Liver (tissue), 9 donors: Measurements from ENCODE around the gene EMD. TPM values are rescaled to one million over a fixed set of nuclear protein-coding genes. Genes with fewer than 3 reads are reported as not detected.

Source experiments
- DNase-seq: peaks from one replicate; pipeline ENCODE4 v3.0.0-alpha.2; 2017; ENCODE audit warnings: low spot score
- H3K27ac ChIP-seq, 2 donors: one replicate each; pipeline ENCODE4 v1.7.0; 2013; ENCODE audit warnings: inconsistent platforms in 2 of 2, low read length in 2 of 2, control low read depth in 1 of 2, low read depth in 1 of 2, mild to moderate bottlenecking in 1 of 2
- H3K27me3 ChIP-seq, 4 donors: one replicate each; pipeline versions ENCODE4 v1.6.1 to v1.7.0; 2013; ENCODE audit warnings: low read length in 3 of 4, inconsistent platforms in 1 of 4, mild to moderate bottlenecking in 1 of 4, moderate library complexity in 1 of 4; ENCODE audit not compliant: control insufficient read depth in 4 of 4, insufficient read depth in 4 of 4
- H3K36me3 ChIP-seq, 4 donors: one replicate each; pipeline versions ENCODE4 v1.6.1 to v1.7.0; 2013; ENCODE audit warnings: low read length in 3 of 4, mild to moderate bottlenecking in 3 of 4, low read depth in 1 of 4, moderate library complexity in 1 of 4; ENCODE audit not compliant: control insufficient read depth in 4 of 4, insufficient read depth in 3 of 4
- H3K4me1 ChIP-seq, 4 donors: one replicate each; pipeline versions ENCODE4 v1.6.1 to v1.7.0; 2013; ENCODE audit warnings: low read length in 3 of 4, mild to moderate bottlenecking in 3 of 4, moderate library complexity in 1 of 4; ENCODE audit not compliant: control insufficient read depth in 4 of 4, insufficient read depth in 4 of 4
- H3K4me3 ChIP-seq, 3 donors: one replicate each; pipeline versions ENCODE4 v1.6.1 to v1.7.0; 2013; ENCODE audit warnings: low read length in 3 of 3, control low read depth in 1 of 3, low read depth in 1 of 3, mild to moderate bottlenecking in 1 of 3
- H3K9ac ChIP-seq, 2 donors: one replicate each; pipeline ENCODE4 v1.7.0; 2013; ENCODE audit warnings: low read length in 2 of 2, mild to moderate bottlenecking in 2 of 2, moderate library complexity in 2 of 2, control low read depth in 1 of 2, low read depth in 1 of 2
- H3K9me3 ChIP-seq, 4 donors: one replicate each; pipeline versions ENCODE4 v1.6.1 to v1.7.0; 2013; ENCODE audit warnings: low read length in 3 of 4; ENCODE audit not compliant: control insufficient read depth in 4 of 4
- EGR1 ChIP-seq, 2 donors: IDR thresholded peaks; 2 replicates each; pipeline ENCODE4 v1.6.1; 2016 to 2018; ENCODE audit warnings: antibody characterized with exemption in 2 of 2, low read depth in 2 of 2
- FOXA1 ChIP-seq: IDR thresholded peaks from 2 replicates; pipeline ENCODE4 v1.6.1; 2016; ENCODE audit warnings: antibody characterized with exemption
- FOXA2 ChIP-seq: IDR thresholded peaks from 2 replicates; pipeline ENCODE4 v1.6.1; 2016; ENCODE audit warnings: antibody characterized with exemption
- GABPA ChIP-seq, 2 donors: IDR thresholded peaks in 1 of 2; conservative IDR thresholded peaks in 1 of 2; 2 replicates each; pipeline ENCODE4 v1.6.1; 2016; ENCODE audit warnings: antibody characterized with exemption in 2 of 2, mild to moderate bottlenecking in 1 of 2, moderate library complexity in 1 of 2
- HNF4A ChIP-seq, 2 donors: conservative IDR thresholded peaks; 2 replicates each; pipeline ENCODE4 v1.6.1; 2016; ENCODE audit warnings: antibody characterized with exemption in 2 of 2, mild to moderate bottlenecking in 2 of 2
- HNF4G ChIP-seq: IDR thresholded peaks from 2 replicates; pipeline ENCODE4 v1.6.1; 2016; ENCODE audit warnings: antibody characterized with exemption
- JUND ChIP-seq, 2 donors: IDR thresholded peaks; 2 replicates each; pipeline ENCODE4 v1.6.1; 2016; ENCODE audit warnings: antibody characterized with exemption in 2 of 2
- NR2F2 ChIP-seq: IDR thresholded peaks from 2 replicates; pipeline ENCODE4 v1.6.1; 2016; ENCODE audit warnings: antibody characterized with exemption
- RAD21 ChIP-seq, 2 donors: IDR thresholded peaks; 2 replicates each; pipeline ENCODE4 v1.6.1; 2016; ENCODE audit warnings: antibody characterized with exemption in 2 of 2, mild to moderate bottlenecking in 2 of 2
- RXRA ChIP-seq, 2 donors: IDR thresholded peaks; 2 replicates each; pipeline ENCODE4 v1.6.1; 2017 to 2018; ENCODE audit warnings: antibody characterized with exemption in 2 of 2, mild to moderate bottlenecking in 1 of 2
- SP1 ChIP-seq: IDR thresholded peaks from 2 replicates; pipeline ENCODE4 v1.6.1; 2018; ENCODE audit warnings: antibody characterized with exemption, mild to moderate bottlenecking
- TAF1 ChIP-seq: conservative IDR thresholded peaks from 2 replicates; pipeline ENCODE4 v1.6.1; 2016; ENCODE audit warnings: antibody characterized with exemption, mild to moderate bottlenecking
- YY1 ChIP-seq: IDR thresholded peaks from 2 replicates; pipeline ENCODE4 v1.6.1; 2016; ENCODE audit warnings: antibody characterized with exemption, mild to moderate bottlenecking
- WGBS: extraction: QIAGEN DNeasy Blood & Tissue Kit; methylation state at CpG from one replicate; pipeline ENCODE4 v1.1.7; 2013; 5-methylcytosine and 5-hydroxymethylcytosine counted together
- polyA plus RNA-seq, 2 donors: library from polyadenylated mRNA; stranded (reverse) in 1 of 2; unstranded in 1 of 2; fragments of 200-250 nt in 1 of 2; fragments of >200 nt in 1 of 2; fragmentation: Nextera tagmentation in 1 of 2; extraction: Ambion mirVana in 1 of 2; gene quantifications; one replicate each; pipeline versions ENCODE4 v1.2.1 to v1.2.3, GENCODE V29; 2013 to 2015
- total RNA-seq, 2 donors: library from RNA; depleted of rRNA; stranded (reverse); fragments of >200 nt; gene quantifications; one replicate each; pipeline ENCODE4 v1.2.3, GENCODE V29; 2014
- TF ChIP-seq, protein P1 (sequence below): IDR thresholded peaks from 2 replicates; pipeline ENCODE4 v1.6.1; 2016; ENCODE audit warnings: antibody characterized with exemption
- TF ChIP-seq, protein P2 (sequence below): IDR thresholded peaks from 2 replicates; pipeline ENCODE4 v1.6.1; 2016; ENCODE audit warnings: antibody characterized with exemption
- TF ChIP-seq, protein P3 (sequence below): IDR thresholded peaks from 2 replicates; pipeline ENCODE4 v1.6.1; 2016; ENCODE audit warnings: antibody characterized with exemption, mild to moderate bottlenecking
- TF ChIP-seq, protein P4 (sequence below): IDR thresholded peaks from 2 replicates; pipeline ENCODE4 v1.6.1; 2016; ENCODE audit warnings: antibody characterized with exemption
- TF ChIP-seq, protein P5 (sequence below): fragments of 150-350 bp; IDR thresholded peaks from 2 replicates; pipeline ENCODE4 v1.5.1; 2017; ENCODE audit warnings: improper control_type of control experiment, low read depth, low read length; ENCODE audit not compliant: missing input control
- donor health status: healthy.
- donor health status: healthy.
- donor health status: healthy.
- donor health status: healthy.
- donor health status: healthy.

The EMD gene
- total and polyA plus RNA-seq, 4 donors = 11.6 to 38.0 (median 17.0) TPM

DNA sequence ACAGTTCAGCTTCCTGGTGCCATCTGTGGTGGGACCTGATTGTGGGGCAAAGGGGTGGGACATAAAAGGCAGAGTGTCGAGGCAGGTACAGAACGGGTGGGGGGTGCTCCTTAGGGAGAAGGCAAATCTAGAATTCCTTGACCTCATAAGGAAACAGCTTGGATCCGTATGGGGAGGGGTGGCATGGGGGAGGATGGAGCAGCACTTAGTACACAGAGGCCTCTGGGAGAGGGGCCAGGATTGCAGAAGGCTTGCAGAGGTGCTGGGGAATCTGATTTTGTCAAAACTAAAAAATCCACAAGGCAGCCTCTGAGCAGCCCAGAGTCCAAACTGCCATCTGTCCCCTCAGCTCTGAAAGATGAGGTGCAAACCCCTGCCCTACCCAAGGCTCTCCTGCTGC, 2.3 kb upstream of the EMD start (continued):
- TF ChIP-seq, protein P1, sequence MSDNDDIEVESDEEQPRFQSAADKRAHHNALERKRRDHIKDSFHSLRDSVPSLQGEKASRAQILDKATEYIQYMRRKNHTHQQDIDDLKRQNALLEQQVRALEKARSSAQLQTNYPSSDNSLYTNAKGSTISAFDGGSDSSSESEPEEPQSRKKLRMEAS = no peak
- TF ChIP-seq HNF4G = no peak
- no peak for TF ChIP-seq EGR1 (IDR thresholded peaks at IDR 0.05; ENCODE audit: low read depth in 2 of 2)

DNA sequence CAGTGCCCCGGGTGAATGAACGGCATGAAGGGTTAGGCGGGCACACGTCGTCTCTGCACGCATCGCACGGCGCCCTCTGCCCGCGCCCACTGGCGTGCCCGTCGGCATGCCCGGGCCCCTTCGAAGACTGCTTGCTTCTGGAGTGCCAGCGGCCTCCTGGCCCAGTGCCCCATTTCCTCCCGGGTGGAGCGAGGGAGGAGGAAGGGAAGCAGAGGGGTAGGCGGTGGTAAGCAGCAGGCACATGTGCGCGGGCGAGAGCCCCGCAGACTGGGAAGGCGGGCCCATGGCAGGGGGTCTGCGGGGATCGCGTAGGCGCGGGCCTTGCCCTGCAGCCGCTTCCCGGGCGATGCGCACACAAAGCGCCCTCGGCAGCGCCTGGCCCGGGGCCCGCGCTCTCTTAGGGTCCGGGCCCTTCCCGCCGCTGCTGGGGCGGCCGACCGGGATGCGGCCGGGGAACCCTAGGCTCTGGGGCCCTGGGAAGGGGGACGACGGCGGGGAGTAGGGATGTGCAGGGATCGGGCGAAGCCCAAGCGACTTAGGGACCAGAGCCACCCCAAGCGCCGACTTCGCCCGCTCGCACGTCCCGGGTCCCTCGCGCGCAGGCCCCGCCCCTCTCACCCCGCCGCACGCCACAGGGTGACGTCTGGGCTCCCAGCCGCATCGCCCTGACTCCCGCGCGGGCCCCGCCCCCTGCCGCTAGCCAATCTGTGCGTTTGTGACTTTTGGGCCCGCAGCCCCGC, 866 bp upstream of the EMD start:
- DNase-seq = no peak
- Histone ChIP-seq H3K4me1 (peaks cover 7 to 18% (median 12%) of the 10 kb centered on the region in 4 donors), H3K9me3 (no peaks in the 10 kb centered on the region), H3K4me3 (peak overlapping the region in 2 of 3 donors; percentile 37 to 59), H3K27ac (peak overlapping the region; percentile 92 to 98), H3K36me3 (no peaks in the 10 kb centered on the region), H3K27me3 (no peaks in the 10 kb centered on the region), H3K9ac (peak overlapping the region; percentile 36 to 58)
- TF ChIP-seq, protein P2, sequence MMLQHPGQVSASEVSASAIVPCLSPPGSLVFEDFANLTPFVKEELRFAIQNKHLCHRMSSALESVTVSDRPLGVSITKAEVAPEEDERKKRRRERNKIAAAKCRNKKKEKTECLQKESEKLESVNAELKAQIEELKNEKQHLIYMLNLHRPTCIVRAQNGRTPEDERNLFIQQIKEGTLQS = no peak
- TF ChIP-seq FOXA2 = no peak
- TF ChIP-seq GABPA (IDR thresholded peaks at IDR 0.05 in 1 of 2, conservative IDR thresholded peaks at IDR 0.05 in 1 of 2) = no peak
- TF ChIP-seq, protein P3, sequence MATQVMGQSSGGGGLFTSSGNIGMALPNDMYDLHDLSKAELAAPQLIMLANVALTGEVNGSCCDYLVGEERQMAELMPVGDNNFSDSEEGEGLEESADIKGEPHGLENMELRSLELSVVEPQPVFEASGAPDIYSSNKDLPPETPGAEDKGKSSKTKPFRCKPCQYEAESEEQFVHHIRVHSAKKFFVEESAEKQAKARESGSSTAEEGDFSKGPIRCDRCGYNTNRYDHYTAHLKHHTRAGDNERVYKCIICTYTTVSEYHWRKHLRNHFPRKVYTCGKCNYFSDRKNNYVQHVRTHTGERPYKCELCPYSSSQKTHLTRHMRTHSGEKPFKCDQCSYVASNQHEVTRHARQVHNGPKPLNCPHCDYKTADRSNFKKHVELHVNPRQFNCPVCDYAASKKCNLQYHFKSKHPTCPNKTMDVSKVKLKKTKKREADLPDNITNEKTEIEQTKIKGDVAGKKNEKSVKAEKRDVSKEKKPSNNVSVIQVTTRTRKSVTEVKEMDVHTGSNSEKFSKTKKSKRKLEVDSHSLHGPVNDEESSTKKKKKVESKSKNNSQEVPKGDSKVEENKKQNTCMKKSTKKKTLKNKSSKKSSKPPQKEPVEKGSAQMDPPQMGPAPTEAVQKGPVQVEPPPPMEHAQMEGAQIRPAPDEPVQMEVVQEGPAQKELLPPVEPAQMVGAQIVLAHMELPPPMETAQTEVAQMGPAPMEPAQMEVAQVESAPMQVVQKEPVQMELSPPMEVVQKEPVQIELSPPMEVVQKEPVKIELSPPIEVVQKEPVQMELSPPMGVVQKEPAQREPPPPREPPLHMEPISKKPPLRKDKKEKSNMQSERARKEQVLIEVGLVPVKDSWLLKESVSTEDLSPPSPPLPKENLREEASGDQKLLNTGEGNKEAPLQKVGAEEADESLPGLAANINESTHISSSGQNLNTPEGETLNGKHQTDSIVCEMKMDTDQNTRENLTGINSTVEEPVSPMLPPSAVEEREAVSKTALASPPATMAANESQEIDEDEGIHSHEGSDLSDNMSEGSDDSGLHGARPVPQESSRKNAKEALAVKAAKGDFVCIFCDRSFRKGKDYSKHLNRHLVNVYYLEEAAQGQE = no peak
- TF ChIP-seq, protein P4, sequence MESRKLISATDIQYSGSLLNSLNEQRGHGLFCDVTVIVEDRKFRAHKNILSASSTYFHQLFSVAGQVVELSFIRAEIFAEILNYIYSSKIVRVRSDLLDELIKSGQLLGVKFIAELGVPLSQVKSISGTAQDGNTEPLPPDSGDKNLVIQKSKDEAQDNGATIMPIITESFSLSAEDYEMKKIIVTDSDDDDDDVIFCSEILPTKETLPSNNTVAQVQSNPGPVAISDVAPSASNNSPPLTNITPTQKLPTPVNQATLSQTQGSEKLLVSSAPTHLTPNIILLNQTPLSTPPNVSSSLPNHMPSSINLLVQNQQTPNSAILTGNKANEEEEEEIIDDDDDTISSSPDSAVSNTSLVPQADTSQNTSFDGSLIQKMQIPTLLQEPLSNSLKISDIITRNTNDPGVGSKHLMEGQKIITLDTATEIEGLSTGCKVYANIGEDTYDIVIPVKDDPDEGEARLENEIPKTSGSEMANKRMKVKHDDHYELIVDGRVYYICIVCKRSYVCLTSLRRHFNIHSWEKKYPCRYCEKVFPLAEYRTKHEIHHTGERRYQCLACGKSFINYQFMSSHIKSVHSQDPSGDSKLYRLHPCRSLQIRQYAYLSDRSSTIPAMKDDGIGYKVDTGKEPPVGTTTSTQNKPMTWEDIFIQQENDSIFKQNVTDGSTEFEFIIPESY = no peak
- no peak for TF ChIP-seq RXRA (IDR thresholded peaks at IDR 0.05)
- no peak for TF ChIP-seq TAF1
- TF ChIP-seq EGR1 (IDR thresholded peaks at IDR 0.05; ENCODE audit: low read depth in 2 of 2) = no peak
- no peak for TF ChIP-seq RAD21 (IDR thresholded peaks at IDR 0.05)
- TF ChIP-seq HNF4A (conservative IDR thresholded peaks at IDR 0.05) = no peak
- TF ChIP-seq, protein P5, sequence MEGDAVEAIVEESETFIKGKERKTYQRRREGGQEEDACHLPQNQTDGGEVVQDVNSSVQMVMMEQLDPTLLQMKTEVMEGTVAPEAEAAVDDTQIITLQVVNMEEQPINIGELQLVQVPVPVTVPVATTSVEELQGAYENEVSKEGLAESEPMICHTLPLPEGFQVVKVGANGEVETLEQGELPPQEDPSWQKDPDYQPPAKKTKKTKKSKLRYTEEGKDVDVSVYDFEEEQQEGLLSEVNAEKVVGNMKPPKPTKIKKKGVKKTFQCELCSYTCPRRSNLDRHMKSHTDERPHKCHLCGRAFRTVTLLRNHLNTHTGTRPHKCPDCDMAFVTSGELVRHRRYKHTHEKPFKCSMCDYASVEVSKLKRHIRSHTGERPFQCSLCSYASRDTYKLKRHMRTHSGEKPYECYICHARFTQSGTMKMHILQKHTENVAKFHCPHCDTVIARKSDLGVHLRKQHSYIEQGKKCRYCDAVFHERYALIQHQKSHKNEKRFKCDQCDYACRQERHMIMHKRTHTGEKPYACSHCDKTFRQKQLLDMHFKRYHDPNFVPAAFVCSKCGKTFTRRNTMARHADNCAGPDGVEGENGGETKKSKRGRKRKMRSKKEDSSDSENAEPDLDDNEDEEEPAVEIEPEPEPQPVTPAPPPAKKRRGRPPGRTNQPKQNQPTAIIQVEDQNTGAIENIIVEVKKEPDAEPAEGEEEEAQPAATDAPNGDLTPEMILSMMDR = no peak
- TF ChIP-seq FOXA1 = no peak
- TF ChIP-seq NR2F2 = no peak
- TF ChIP-seq YY1 = no peak
- TF ChIP-seq, protein P1 = no peak
- no peak for TF ChIP-seq SP1
- TF ChIP-seq JUND (IDR thresholded peaks at IDR 0.05) = no peak
- no peak for TF ChIP-seq HNF4G
- 2% methylated on average over 79 of the region's 79 CpGs for WGBS
